ENCODE data around the gene CTNNA3. TPM values are rescaled to one million over a fixed set of nuclear protein-coding genes. Genes with fewer than 3 reads are reported as not detected.

The CTNNA3 gene
- total RNA-seq, 4 donors from 2014 or later = 1.2 to 7.1 (median 1.3) TPM

DNA sequence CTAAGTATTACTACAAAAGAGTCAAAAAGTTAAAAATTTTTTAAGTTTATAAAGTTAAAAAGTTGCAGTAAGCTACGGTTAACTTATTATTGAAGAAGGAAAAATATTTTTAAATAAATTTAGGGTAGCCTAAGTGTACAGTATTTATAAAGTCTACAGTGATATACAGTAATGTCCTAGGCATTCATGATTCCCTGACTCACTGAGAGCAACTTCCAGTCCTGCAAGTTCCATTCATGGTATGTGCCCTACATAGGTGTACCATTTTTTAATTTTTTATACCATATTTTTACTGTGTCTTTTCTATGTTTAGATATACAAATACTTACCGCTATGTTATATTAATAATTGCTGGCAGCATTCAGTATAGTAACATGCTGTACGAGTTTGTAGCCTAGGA is 92.3 kb downstream of the CTNNA3 start:
- TF ChIP-seq, protein P1, sequence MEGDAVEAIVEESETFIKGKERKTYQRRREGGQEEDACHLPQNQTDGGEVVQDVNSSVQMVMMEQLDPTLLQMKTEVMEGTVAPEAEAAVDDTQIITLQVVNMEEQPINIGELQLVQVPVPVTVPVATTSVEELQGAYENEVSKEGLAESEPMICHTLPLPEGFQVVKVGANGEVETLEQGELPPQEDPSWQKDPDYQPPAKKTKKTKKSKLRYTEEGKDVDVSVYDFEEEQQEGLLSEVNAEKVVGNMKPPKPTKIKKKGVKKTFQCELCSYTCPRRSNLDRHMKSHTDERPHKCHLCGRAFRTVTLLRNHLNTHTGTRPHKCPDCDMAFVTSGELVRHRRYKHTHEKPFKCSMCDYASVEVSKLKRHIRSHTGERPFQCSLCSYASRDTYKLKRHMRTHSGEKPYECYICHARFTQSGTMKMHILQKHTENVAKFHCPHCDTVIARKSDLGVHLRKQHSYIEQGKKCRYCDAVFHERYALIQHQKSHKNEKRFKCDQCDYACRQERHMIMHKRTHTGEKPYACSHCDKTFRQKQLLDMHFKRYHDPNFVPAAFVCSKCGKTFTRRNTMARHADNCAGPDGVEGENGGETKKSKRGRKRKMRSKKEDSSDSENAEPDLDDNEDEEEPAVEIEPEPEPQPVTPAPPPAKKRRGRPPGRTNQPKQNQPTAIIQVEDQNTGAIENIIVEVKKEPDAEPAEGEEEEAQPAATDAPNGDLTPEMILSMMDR (IDR thresholded peaks at IDR 0.05) = no peak
- no peak for ATAC-seq (ENCODE audit: low FRiP score)
- DNase-seq (ENCODE audit: low spot score) = no peak

DNA sequence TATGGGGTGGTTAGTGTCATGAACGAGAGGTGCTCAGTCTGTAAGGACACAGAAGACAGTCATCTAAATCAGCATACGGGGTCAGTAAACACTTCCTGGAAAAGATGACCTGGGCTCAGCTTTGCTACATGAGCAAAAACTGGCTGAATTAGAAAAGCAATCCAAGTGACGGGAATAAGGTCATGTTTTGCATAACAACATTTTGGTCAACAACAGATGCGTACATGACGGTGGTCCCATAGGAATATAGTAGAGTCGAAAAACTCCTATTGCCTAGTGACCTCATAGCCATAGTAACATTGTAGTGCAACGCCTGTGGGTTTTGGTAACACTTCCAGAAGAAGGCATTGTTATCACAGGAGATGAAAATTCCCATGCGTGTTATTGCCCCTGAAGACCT is 92.9 kb downstream of the CTNNA3 start:
- ATAC-seq (ENCODE audit: low FRiP score) = no peak

DNA sequence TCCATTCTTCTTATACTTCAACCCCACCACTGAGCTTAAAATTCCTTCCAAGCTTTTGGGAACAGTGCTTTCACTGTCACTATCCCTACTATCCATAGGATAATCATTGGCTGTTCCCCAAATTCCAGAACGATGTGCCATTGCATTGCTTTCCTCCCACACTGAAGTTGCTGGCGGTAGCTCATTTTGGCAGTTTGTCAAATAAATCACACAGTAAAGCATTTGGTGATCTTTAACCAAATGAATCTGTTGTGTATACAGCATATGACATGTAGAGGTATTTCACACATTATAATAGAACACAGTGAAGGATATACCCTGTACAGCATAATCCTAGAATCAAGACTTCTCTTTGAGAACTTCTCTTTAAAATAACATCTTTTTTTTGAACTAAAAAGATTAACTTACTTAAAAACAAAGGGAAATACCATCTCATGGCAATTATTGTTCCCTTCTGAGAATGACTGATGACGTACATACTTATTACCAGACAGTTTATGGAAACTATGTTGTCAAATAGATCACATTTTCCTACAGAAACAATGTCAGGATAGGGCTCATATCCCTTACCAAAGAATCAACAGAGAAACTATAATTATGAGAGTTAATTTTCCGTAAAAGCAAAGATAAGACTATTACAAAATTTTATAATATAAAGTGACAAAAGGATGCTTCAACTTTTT is 93.6 kb downstream of the CTNNA3 start:
- ATAC-seq (ENCODE audit: low FRiP score) (no peak), DNase-seq (ENCODE audit: low spot score) (no peak)
- TF ChIP-seq, protein P1 (IDR thresholded peaks at IDR 0.05) = no peak

More for the DNA sequence above, 92.9 kb downstream of the CTNNA3 start:
- TF ChIP-seq, protein P1 (IDR thresholded peaks at IDR 0.05) = no peak
- no peak for DNase-seq (ENCODE audit: low spot score)

DNA sequence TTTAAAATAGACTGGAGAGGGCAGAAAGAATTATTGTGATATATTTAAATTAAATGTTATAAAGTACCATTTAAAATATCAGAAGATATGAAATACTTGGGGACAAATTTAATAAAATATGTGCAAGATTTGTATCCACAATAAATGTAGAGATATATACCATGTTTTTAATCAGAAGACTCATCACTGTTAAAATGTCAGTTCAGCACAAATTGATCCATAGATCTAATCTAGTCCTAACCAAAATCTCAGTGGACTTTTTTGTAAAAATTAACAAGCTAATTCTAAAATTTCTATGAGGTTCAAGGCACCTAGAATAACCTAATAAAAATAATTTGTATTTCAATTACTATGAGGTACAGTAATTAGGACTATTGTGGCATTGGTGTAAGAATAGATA is 96.4 kb downstream of the CTNNA3 start:
- ATAC-seq (ENCODE audit: low FRiP score) (no peak), DNase-seq (ENCODE audit: low spot score) (no peak)
- TF ChIP-seq, protein P1 (IDR thresholded peaks at IDR 0.05) = no peak

DNA sequence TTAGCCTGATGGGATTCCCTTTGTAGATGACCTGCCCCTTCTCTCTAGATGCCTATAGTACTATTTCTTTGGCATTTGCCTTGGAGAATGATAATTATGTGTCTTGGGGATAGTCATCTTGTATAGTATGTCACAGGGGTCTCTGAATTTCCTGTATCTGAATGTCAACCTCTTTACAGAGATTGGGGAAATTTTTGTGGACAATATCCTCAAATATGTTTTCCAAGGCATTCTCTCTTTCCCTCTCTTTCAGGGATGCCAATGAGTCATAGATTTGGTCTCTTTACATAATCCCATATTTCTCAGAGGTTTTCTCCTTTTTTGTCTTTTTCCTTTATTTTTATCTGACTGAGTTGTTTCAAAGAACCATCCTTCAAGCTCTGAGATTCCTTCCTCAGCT is 99.4 kb downstream of the CTNNA3 start:
- DNase-seq (ENCODE audit: low spot score) (no peak), ATAC-seq (ENCODE audit: low FRiP score) (no peak)
- TF ChIP-seq, protein P1 (IDR thresholded peaks at IDR 0.05) = no peak

DNA sequence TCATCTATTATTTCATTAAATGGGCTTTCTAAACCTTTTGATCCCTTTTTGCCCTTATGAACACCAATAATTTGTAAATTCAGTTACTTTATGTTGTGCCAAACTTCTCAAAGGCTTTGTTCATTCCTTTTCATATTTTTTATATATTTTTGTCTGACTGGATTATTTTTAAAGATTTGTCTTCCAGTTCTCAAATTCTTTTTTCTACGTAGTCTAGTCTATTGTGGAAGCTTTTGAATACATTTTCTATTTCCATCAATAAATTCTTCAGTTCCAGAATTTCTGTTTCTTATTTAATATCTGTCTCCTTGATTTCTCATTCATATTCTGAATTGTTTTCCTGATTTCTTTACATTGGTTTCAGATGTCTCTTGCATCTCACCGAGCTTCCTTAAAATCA is 108.2 kb downstream of the CTNNA3 start:
- ATAC-seq (ENCODE audit: low FRiP score) = no peak
- DNase-seq (ENCODE audit: low spot score) = no peak
- TF ChIP-seq, protein P1 (IDR thresholded peaks at IDR 0.05) = no peak

DNA sequence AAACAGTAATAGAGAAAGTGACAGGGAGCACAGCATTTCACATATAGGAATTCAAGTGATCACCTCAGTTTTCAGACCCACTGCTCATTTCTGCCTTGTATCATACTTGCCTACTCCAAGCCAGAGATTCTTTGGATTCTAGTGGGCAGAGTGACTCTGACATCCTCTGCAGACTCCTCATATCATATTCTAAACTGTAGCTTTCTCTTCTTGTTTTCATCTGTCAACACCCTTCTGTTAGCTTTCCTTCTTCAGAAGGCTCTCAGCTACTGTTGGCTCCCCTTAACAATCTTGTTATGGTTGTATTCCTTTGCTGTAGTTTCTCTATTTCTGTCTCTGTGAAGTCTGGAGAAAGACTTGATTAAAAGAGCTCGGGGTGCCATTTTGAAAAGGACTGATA is 120.5 kb downstream of the CTNNA3 start:
- ATAC-seq (ENCODE audit: low FRiP score) (no peak), DNase-seq (ENCODE audit: low spot score) (no peak)
- TF ChIP-seq, protein P1 (IDR thresholded peaks at IDR 0.05) = no peak

Data from omental fat pad (tissue), 4 donors.